ENCODE results near the gene ADAMTS14. TPM values are rescaled to one million over a fixed set of nuclear protein-coding genes. Genes with fewer than 3 reads are reported as not detected.

Gene ADAMTS14
- total RNA-seq, 1 experiment from 2014 or later = 0.91 TPM

GRCh38 chr10:70805619-70806215 is 133.4 kb downstream of the ADAMTS14 start:
- ChIA-PET CTCF (no interaction called here), POLR2A (ENCODE audit: unreplicated experiment) (no interaction called here)
- ATAC-seq = no peak
- peak; percentile 51 for DNase-seq
- H3K4me2 ChIP-seq (ENCODE audit: low read length) = no peak overlapping the region
- H3K9ac ChIP-seq (ENCODE audit: low read length) = no peak overlapping the region
- no peaks in the 10 kb centered on the region for H3K79me2 ChIP-seq (ENCODE audit: low read length)
- H3K27ac ChIP-seq (ENCODE audit: low read length) = no peak overlapping the region
- no peak overlapping the region for H3K4me3 ChIP-seq (ENCODE audit: low read length)
- TF ChIP-seq EZH2 (IDR thresholded peaks at IDR 0.05; ENCODE audit: low read length, unreplicated experiment) = no peak
- no peak for TF ChIP-seq CTCF (conservative IDR thresholded peaks at IDR 0.05; ENCODE audit: low read depth, low read length)
- TF ChIP-seq EZH2phosphoT487 (IDR thresholded peaks at IDR 0.05; ENCODE audit: borderline replicate concordance, low read length) = no peak
- no peaks in the 10 kb centered on the region for H4K20me1 ChIP-seq (ENCODE audit: low read length)
- no peaks in the 10 kb centered on the region for H3K9me2 ChIP-seq (replicated peaks; ENCODE audit: low read length)
- intact Hi-C loops (cut with micrococcal nuclease) = no loop called here
- H3K27me3 ChIP-seq (ENCODE audit: low read length) = no peaks in the 10 kb centered on the region
- H3F3A ChIP-seq (ENCODE audit: low read length, unreplicated experiment) = peaks cover 21% of the 10 kb centered on the region
- no peaks in the 10 kb centered on the region for H3K9me3 ChIP-seq (ENCODE audit: low read length)
- H2AFZ ChIP-seq (ENCODE audit: low read length) = no peak overlapping the region
- H3K4me1 ChIP-seq (ENCODE audit: insufficient read depth, low read length) = peaks cover 65% of the 10 kb centered on the region
- no TSS peak for BruUV-seq (replicated peaks)
- no peaks in the 10 kb centered on the region for H3K36me3 ChIP-seq (ENCODE audit: low read depth, low read length)

GRCh38 chr10:70806841-70807240 is 134.5 kb downstream of the ADAMTS14 start:
- peak overlapping the region; percentile 55 for H3K4me2 ChIP-seq (ENCODE audit: low read length)

More at GRCh38 chr10:70806841-70807240, 134.5 kb downstream of the ADAMTS14 start:
- H3K27ac ChIP-seq (ENCODE audit: low read length) = peak overlapping the region; percentile 35
- no peaks in the 10 kb centered on the region for H3K9me3 ChIP-seq (ENCODE audit: low read length)
- H4K20me1 ChIP-seq (ENCODE audit: low read length) = no peaks in the 10 kb centered on the region
- H3K9ac ChIP-seq (ENCODE audit: low read length) = no peak overlapping the region
- H3K4me3 ChIP-seq (ENCODE audit: low read length) = no peak overlapping the region
- peaks cover 21% of the 10 kb centered on the region for H3F3A ChIP-seq (ENCODE audit: low read length, unreplicated experiment)
- CTCF ChIA-PET = no interaction called here
- H3K79me2 ChIP-seq (ENCODE audit: low read length) = no peaks in the 10 kb centered on the region
- DNase-seq = no peak
- intact Hi-C loops (cut with micrococcal nuclease) = no loop called here
- TF ChIP-seq CTCF (conservative IDR thresholded peaks at IDR 0.05; ENCODE audit: low read depth, low read length) = no peak
- TF ChIP-seq EZH2 (IDR thresholded peaks at IDR 0.05; ENCODE audit: low read length, unreplicated experiment) = no peak
- no peak for TF ChIP-seq EZH2phosphoT487 (IDR thresholded peaks at IDR 0.05; ENCODE audit: borderline replicate concordance, low read length)
- ATAC-seq = no peak
- H3K4me1 ChIP-seq (ENCODE audit: insufficient read depth, low read length) = peaks cover 65% of the 10 kb centered on the region
- no peak overlapping the region for H2AFZ ChIP-seq (ENCODE audit: low read length)
- BruUV-seq (replicated peaks) = no TSS peak
- H3K27me3 ChIP-seq (ENCODE audit: low read length) = no peaks in the 10 kb centered on the region
- H3K36me3 ChIP-seq (ENCODE audit: low read depth, low read length) = no peaks in the 10 kb centered on the region
- H3K9me2 ChIP-seq (replicated peaks; ENCODE audit: low read length) = no peaks in the 10 kb centered on the region
- POLR2A ChIA-PET (ENCODE audit: unreplicated experiment) = interaction anchor here (0.6 kb wide), 1 partner anchor 10 kb away, joined by 4 read pairs; no protein-coding TSS in a partner anchor

Data from PC-3 (cell line).